ENCODE measurements around the gene TNFAIP2.
"Not testable (repeated sequence)": the region's sequence is repeated elsewhere in the genome, so short reads cannot be mapped to it uniquely, and the experiment has no call there.

TNFAIP2 gene

DNA sequence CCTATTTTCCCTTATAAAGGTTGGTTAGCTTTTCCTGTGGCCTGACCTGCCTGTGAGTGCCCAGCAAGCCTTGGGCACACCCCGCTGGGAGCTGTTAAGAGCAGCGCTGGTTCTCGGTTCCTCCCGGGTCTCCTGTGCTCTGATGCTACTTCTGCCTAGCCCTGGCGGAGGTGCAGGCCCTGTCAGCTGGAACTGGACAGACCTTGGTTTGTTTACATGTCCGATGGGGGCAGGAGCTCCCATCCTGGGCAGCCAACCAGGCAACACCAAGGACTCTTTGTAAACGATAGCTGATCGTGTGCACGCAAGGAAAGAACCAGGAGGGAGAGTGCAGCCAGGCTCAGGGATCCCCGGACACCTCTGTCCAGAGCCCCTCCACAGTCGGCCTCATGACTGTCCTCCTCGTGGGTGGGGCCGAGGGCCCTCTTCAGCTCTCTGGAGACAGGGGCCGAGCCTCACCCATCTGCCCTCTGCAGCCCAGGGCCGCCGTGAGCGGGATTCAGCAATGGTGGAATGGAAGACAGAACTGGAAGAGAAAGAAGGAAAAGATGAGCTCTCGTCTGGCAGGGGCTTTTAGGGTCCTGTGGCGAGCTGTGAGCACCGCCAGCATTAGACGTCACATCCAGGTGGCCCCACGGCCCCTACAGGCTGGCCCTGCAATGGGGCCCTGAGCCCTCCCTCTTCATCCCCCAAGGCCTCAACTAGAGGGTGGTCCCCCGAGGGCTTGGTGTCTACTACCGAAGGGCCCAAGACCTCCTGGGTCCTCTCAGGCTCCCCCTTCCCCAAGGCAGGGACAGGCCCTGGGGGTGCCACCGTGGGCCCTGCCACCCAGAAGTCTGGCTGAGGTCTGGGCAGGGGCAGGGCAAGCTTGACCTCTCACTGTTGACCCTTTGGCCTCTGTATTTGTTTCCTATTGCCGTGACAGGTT, 12.3 kb downstream of the TNFAIP2 start:
- DNase-seq (ENCODE audit: low read depth) = no peak

DNA sequence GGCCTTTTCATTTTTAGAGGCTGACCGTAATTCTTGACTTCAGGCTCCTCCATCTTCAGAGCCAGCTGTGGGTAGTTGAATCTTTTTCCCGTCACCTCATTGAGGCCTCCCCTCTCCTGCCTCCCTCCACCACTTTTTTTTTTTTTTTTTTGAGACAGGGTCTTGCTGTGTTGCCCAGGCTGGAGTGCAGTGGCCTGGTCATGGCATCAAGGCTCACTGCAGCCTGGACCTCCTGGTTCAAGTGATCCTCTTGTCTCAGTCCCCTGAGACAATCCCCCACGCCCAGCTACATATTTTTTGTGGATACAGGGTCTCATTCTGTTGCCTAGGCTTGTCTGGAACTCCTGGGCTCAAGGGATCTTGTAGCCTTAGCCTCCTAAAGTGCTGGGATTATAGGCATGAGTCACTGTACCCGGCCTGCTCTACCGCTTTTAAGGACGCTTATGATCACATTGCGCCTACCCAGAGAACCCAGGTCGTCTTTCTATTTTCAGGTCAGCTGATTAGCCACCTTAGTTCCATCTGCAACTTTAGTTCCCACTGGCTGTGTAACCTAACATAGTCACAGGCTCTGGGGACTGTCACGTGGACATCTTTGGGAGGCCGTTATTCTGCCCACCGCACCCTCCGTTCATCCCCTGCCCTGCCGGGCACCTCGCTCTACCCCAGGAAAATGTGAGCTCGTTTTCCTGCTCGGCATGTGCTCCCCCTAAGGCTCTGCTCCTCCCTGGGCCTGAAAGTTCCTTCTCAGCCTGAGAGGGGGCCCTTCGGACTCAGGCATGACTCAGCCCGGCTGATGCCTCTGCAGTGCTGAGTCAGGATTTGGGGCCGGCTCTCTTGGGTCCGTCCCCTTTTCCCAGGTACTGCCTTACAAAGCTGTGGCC, 13.4 kb downstream of the TNFAIP2 start:
- DNase-seq (ENCODE audit: low read depth) = no peak

DNA sequence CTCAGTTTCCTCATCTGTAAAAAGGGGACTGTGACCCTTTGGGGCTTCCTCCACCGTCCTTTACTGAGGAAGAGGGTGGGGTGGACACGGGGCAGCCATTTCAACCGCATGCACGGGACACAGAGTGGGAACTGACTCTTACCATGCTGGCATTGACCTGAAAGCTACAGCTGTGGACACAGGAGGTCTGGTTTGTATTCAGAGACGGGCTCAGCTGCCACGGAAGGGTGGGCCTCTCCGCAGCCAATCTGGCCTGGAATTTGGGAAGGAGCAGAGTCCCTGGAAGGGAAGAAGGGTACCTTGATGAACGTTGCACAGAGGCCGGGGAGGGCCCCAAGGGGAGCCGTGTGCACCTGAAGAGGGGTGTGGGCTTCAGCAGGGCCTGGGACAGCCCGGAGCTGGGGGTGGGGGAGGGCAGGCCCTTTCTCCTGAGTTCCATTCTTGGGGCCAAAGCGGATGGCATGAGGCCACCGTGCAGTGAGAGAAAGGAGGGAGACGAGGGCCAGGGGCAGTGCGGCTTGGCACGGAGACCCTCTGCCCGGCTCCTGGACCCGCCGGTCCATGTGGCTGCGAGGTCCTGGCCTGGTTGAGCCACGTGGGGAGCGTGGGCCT, 14.5 kb downstream of the TNFAIP2 start:
- DNase-seq (ENCODE audit: low read depth) = no peak

DNA sequence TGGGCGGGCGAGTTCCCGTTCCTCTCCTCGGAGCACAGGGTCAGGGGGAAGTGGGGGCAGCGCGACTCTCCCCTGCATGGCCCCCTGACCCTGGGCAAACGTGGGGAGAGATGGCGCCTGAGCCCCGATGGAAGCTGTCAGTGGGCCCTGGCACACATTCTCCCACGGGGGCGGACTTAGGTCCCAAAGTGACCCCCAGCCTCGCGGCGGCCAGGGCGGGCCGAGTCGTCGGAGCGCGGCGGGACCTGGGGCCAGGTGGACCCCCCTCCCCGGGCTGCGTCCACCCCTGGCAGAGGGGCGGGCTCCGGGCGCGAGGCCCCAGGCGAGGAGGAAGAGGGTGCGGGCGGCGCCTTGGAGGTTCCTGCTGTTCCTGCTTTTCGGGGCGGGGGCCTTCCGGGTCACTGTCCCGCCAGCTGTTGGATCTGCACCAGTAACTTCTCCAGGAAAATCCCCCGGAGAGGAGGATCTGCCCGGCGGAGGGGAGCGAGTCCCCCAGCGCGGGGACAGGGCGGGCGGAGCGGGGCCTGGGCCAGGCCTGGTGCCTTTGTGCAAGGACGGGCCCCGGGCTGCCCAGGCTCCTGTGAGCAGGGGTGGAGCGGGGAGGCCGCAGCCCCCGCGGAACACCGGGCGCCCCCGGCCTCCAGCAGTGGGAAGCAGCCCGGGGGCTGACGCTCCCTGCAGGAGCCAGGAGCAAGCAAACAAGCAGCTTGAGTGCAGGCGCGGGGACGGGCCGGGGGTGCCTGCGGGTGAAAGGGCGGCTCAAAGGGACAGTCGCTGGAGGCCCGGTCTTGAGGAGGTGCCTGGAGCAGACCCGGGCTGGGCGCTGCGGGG, 15.3 kb downstream of the TNFAIP2 start:
- DNase-seq (ENCODE audit: low read depth) = no peak

DNA sequence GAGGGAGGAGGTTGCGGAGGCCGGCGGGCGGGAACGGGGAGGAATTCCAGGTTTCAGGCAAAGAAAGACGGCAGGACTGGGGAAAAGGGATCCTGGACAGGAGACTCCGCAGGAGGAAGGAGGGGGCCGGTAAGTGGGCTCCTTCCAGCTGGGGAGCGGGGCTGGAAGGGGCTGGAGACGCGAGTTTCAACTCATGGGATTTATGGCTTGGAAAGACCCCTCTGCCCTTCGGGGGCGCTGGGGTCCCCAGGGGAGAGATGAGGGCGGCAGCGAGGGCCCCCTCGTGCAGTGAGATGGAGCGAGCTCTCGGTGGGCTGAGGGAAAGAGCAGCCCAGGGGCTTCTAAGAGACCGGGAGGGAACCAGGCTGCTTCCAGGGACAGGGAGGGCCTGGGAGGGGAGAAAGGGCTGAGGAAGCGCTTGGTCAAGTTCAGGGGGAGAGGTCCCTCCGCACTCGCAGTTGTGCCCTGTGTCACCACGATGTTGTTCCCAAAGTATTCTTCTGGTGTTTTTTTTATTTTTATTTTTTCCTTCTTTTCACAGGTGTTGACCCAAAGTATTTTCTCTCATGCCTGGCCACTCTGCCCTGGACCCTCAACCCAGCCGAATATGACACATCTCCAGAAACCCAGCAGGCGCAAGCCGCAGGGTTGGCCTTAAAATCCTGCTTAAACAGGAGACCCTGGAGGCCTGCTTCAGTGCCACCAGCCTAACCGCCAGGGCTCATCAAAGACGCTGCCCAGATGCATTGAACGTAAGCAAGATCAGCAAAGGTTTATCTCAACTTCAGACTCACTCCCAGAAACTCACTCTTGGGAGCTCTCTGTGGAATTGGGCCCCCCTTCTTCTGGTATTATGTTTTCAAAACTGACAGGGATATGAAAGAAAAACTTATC, 16.1 kb downstream of the TNFAIP2 start:
- DNase-seq (ENCODE audit: low read depth) = no peak

DNA sequence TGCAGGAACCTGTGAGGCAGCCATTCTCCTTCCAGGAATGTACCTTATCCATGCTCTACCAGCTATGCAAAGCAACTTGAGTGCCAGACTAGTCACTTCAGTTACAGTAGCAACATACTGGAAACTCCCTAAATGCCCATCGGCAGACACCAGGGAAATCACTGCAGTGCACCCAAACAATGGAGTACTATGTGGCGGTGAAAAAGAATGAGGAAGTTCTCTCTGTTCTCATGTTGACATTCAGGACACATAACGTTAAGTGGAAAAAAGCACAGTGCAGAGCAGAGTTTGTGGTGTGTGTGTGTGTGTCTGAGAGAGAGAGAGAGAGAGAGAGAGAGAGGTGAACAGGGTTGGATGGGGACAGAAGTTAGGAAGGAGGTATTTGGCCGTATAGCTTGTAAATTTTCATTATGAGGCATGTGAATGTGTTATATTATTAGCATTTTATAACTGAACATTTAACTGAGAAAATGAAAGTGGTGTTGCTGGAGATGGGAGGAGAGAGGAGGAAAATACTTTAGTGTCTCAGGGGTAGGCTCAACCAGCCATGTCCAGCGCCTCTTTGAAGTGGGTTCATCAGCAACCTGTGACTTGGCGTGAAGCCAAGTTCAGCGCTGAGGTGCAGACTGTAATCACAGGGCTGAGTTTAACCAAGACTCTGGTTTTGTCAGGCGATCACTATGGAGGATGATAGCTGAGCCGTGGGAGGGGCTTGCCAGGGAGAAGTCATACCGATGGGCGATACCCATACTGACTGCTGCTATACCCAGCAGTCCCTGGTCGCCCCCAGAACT, 17.3 kb downstream of the TNFAIP2 start:
- no peak for DNase-seq (ENCODE audit: low read depth)

DNA sequence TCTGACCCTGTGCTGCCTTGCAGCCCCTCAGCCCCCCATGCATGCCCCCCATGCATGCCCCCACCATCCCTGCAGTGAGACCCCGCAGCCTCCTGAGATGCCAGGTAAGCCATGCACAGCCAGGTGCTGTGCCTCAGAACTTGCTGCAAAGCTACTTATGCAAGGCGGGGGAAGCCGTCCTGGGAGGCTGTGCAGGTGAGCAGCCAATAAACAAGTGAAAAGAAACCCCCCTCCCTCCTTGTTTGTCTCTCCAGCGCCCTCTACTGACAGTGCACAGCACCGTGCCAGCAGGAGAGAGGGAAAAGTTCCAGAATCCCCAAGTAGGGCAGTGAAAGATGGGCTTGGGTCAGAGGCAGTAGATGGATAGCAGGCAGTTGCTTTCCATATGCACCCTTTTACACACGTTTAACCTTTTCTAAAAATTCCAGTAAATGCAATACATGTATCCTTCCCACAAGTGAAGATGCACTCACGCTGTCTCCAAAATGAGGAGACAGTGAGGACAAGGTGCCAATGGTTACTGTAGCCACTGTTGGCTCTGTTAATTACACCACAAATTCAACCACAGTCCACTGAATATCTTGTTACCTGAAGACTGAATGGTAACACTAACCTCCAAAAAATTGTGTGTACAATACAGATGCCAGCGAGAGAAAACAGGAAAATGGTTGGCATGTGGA, 18.0 kb downstream of the TNFAIP2 start:
- DNase-seq (ENCODE audit: low read depth) = no peak

DNA sequence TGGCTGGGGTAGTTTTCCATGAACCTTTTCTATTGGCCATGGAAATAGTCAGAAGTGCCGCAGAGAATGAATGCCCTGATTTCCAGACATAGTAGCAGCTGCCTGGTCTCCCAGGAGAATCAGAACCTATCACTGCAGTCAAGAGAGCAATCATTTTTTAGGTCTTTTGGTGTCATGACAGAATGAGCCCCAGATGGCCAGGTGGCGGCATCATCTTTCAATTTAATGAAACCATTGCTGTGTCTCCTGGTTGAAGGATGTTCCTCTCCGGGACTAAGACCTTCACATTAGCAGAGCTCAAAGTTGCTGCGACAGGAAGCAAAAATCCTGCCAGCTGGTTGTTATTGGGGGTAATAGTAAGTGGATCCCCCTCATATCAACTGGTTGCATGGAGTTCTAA, 18.8 kb downstream of the TNFAIP2 start:
- DNase-seq (ENCODE audit: low read depth) = no peak

DNA sequence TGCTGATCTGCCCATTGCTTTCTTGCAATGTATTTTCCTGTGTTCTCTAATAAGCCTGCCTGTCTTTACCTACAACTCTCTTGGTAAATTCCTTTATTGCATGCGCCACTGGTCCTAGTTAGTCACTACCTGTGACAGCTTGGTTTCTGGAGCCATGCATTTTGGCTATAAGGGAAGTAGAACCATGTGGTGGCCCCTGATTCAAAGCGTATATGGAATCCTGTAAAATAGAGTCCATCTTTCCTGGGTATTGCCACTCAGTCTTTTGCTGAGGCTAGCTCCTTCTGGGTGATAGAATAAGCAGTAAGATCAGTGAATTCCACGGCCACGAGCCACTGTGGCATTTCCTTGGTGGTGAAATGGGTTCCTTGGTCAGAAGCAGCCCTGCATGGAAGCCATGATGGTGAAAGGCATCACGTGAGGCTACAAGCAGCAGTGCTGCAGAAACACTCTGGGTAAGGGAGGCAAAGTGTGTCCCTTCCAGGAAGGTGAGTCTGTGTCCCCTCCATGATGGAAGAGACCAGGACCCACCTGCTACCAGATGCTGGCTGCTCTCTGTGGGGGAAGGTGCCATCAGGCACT, 19.6 kb downstream of the TNFAIP2 start:
- no peak for DNase-seq (ENCODE audit: low read depth)

DNA sequence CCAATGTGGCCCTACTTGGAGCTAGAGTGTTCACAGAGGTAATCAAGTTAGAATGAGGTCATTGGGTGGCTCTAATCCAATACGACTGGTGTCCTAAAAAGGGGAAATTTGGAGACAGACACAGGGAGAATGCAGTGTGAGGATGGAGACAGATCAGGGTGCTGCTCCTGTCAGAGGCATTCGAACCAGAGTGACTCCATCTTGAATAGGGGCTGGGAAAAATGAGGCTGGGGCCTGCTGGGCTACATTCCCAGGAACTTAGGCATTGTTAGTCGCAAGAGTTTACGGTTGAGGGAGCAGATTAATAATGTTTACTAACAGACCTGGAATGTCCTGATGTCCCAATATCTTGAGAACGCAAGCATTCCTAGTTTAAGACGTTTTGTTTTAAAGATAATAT, 20.2 kb downstream of the TNFAIP2 start:
- no peak for DNase-seq (ENCODE audit: low read depth)

DNA sequence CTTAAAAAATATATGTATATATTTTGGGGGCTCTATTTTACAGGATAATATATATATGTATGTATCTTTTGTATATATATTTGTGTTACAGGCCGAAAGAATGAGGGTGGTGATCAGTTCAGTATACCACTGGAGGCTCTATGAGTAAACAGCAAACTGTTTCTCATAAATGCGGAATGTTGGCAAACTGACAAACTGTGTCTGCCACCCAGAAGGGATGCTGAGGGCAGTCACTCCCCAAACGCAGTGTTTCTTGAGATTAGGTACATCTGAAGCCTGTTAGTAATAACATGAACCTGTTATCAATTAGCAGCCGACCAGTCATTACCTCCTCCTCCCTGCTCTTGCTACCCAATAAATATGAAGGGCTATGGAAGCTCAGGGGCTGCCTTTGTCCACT, 20.8 kb downstream of the TNFAIP2 start:
- DNase-seq (ENCODE audit: low read depth) = no peak

DNA sequence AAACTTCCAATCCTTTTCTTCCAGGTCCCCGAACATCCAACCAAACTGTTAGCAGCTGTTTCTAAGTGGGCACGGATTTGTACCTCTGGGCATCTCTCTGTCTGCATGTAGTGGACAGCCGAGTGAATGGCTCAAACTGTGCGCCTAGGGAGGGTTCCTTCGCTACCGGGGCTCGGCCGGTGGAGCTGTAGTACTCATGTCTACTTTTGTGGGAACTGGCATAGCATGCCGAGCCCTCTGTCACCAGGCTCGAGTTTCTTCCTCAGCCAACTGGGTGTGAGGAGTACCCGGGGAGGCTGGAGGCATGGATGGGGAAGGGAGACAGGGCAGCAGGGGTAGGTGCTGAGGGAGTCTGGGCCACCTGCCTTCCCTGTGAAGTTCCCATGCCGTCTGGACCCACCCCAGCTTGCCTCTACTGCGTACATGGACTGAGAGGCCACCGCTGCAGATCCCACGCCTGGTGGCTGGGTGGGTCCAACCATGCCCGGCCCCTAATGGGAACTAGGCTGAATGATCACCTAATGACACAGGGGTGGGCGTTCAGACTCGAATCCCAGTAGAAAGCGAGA, 23.0 kb downstream of the TNFAIP2 start:
- no peak for DNase-seq (ENCODE audit: low read depth)

DNA sequence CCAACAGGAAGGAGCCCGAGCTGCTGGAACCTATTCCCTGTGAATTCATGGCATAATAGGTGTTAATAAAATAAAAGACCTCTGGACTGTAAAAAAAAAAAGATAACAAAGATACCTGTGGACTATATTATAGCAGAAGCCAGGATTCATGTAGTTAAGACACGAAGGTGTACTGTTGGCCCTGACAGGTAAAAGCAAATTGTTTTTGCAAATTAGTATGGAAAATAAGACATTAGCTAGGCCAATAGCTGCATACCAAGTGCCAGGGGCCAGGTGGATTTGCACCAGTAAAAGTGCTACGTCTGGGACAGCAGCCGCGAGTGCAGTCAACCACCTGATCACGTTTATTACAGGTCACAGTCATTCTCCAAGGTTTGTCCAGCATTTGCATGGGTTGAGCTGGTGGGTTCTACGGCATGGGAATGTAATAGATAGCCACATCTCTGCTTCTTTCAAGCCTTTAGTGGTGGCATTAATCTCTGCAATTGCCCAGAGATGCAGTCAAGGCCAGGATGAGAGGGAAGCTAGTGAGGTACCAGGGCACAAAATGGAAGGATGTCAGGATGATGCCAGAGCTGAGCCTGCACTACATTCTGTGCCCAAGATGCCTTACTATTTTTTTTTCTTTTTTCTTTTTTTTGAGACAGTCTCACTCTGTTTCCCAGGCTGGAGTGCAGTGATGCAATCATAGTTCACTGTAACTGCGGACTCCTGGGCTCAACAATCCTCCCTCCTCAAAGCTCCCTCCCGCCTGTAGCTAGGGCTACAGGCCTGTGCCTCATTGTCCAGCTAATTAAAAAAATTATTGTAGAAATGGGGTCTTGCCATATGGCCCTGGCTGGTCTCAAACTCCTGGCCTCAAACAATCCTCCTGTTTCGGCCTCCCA, 26.3 kb downstream of the TNFAIP2 start:
- no peak for DNase-seq (ENCODE audit: low read depth)

DNA sequence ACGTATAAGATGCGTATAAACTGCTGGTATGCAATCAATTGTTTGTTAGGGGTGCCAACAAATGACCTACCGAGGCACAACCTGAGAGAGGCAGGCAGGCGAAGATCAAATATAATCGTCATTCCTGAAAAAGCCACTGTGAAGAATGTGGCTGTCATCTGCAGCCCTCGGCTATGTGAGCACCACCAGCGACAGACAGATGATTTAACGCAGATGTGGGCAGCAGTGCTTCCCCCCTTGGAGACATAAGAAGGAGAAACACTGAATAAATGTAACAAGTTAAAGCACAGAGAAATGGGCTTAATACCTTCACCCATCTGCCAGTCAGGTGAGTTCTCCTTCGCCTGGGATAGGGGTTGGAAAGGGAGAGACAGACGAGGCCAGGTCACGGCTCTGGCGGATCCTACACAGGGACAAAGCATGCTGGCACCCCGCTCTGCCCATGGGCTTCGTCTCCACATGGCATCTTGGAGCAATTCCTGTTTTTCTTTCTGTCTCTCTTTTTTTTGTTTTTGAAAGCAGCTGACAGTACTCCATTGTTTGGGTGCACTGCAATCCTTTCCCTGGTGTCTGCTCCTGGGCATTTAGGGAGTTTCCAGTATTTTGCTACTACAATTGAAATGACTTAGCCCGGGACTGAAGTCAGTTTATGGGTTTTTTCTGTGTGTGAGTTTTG, 28.1 kb downstream of the TNFAIP2 start:
- DNase-seq (ENCODE audit: low read depth) = no peak

DNA sequence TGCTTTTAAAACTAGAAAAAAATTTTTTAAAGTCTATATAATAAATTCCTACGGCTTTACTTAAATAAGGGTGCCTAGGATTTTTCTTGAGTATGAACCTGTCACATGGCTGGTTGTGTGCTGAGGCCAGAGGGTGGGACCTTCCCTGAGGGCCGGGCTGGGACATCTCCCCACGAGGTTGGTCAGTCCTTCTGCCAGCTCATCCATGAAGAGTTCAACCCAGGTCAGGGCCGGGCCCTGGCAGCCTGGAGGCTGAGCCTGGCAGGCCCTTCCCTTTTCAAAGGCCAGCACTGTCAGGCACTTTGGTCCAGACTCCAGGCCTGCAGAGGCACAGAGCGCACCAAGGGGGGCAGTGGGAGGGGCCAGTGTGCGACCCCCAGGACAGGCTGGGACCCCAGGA, 31.7 kb downstream of the TNFAIP2 start:
- DNase-seq (ENCODE audit: low read depth) = no peak

DNA sequence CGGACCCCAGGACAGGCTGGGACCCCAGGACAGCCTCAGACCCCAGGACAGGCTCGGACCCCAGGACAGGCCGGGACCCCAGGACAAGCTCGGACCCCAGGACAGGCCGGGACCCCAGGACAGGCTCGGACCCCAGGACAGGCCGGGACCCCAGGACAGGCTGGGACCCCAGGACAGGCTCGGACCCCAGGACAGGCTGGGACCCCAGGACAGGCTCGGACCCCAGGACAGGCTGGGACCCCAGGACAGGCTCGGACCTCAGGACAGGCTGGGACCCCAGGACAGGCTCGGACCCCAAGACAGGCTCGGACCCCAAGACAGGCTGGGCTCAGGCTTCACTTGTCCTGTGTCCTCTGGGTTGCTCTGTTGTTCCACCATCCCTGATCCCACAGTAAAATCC, 32.2 kb downstream of the TNFAIP2 start:
- not testable (repeated sequence) for DNase-seq (ENCODE audit: low read depth)

DNA sequence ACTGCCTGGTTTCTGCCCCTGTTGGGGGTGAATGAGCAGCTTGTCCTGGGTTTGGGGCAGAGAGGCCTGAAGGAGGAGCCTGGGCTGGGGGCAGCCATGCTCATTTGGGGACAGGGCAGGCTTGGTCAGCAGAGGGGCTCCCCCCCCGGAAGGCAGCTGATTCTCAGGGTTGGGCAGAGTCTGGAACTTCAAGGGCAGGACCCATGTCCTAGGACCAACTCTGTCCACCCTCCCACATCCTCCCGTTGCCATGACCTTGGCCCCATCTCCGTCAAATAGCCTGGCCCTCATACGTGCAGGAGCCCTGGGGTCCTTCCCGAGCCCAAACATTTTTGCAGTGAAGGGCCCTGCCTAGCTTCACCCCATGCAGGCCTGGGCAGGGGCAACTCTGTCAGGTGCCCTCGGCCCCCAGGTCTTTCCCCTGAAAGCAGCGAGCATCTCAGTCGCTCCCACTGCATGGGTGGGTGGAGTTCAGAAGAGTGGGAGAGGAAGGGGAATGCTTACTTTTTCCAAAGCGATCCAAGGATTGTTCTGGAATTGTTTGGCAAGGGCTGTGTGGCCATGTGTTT, 32.6 kb downstream of the TNFAIP2 start:
- DNase-seq (ENCODE audit: low read depth) = no peak
